Kidney (tissue), 14 donors: ENCODE measurements around the gene KIRREL3. TPM values are rescaled to one million over a fixed set of nuclear protein-coding genes. Genes with fewer than 3 reads are reported as not detected.
A peak's percentile ranks its signal among the peaks of the same experiment; 100 is the strongest.

Experiments used
- DNase-seq, 5 donors: peaks; one replicate each; pipeline ENCODE4 v3.0.0-alpha.2; 2013 to 2020
- FAIRE-seq: peaks from 2 replicates; lab custom pipeline; 2012; peaks lifted over from hg19 to GRCh38; lab: Jason Lieb, UNC
- H3K27ac ChIP-seq, 2 donors: one replicate each; pipeline ENCODE4 v1.7.0; 2013; ENCODE audit warnings: low read depth in 2 of 2, low read length in 2 of 2, inconsistent platforms in 1 of 2
- H3K27me3 ChIP-seq: one replicate; pipeline ENCODE4 v1.7.1; 2013; ENCODE audit warnings: low read length, inconsistent platforms; ENCODE audit not compliant: control insufficient read depth, insufficient read depth
- H3K36me3 ChIP-seq, 3 donors: one replicate each; pipeline versions ENCODE4 v1.7.0 to v1.7.1; 2013; ENCODE audit warnings: low read length in 3 of 3, control low read depth in 1 of 3, inconsistent platforms in 1 of 3; ENCODE audit not compliant: insufficient read depth in 3 of 3, control insufficient read depth in 2 of 3
- H3K4me1 ChIP-seq, 3 donors: one replicate each; pipeline versions ENCODE4 v1.7.0 to v1.7.1; 2013; ENCODE audit warnings: low read length in 3 of 3, inconsistent platforms in 1 of 3, low read depth in 1 of 3; ENCODE audit not compliant: control insufficient read depth in 2 of 3, insufficient read depth in 2 of 3
- H3K4me3 ChIP-seq, 3 donors: one replicate each; pipeline versions ENCODE4 v1.7.0 to v1.8.1; 2013; ENCODE audit warnings: low read length in 3 of 3, control low read depth in 1 of 3, inconsistent platforms in 1 of 3
- H3K9ac ChIP-seq, 3 donors: one replicate each; pipeline versions ENCODE4 v1.7.0 to v1.7.1; 2013; ENCODE audit warnings: low read length in 3 of 3, control low read depth in 1 of 3, inconsistent platforms in 1 of 3
- H3K9me3 ChIP-seq, 3 donors: one replicate each; pipeline versions ENCODE4 v1.7.0 to v1.7.1; 2013; ENCODE audit warnings: low read length in 3 of 3, control low read depth in 1 of 3, inconsistent platforms in 1 of 3; ENCODE audit not compliant: control insufficient read depth in 2 of 3, insufficient read depth in 1 of 3
- intact Hi-C: fragments of 100-400 bp; cut with DNase I; formaldehyde crosslinking; loops from one replicate; pipeline ENCODE4 v1.11.1; 2022
- polyA plus RNA-seq: library from polyadenylated mRNA; stranded (reverse); fragments of 350-450 nt; fragmentation: Illumina TruSeq; extraction: RNeasy Lipid Tissue Mini Kit (QIAGEN cat#74804); gene quantifications from one replicate; pipeline ENCODE4 v1.2.3, GENCODE V29; 2014; ENCODE audit warnings: low read depth, low replicate concordance; ENCODE audit not compliant: insufficient read depth
- total RNA-seq: library from RNA; stranded (reverse); fragmentation: NEBNext Ultra II Directional; extraction: Animal tissue kit (Norgen Biotek cat#: 25700); gene quantifications from one replicate; pipeline ENCODE4 v1.2.1, GENCODE V29; 2021
- TF ChIP-seq, protein P1 (sequence below): IDR thresholded peaks from 3 replicates; pipeline ENCODE4 v1.5.1; 2012; ENCODE audit warnings: mild to moderate bottlenecking, moderate library complexity, borderline replicate concordance; ENCODE audit not compliant: insufficient read depth; ENCODE audit errors: extremely low read depth
- donor health status: control.
- donor health status: control.
- donor health status: control.
- donor health status: control.
- donor health status: control.
- donor health status: DM: yes; HTN: yes; CAD: no.
- donor health status: Normal renal cell carcinoma (clear cell type).

KIRREL3 gene
- total and polyA plus RNA-seq, 2 donors from 2014 or later: 0.19 to 0.22 TPM

DNA sequence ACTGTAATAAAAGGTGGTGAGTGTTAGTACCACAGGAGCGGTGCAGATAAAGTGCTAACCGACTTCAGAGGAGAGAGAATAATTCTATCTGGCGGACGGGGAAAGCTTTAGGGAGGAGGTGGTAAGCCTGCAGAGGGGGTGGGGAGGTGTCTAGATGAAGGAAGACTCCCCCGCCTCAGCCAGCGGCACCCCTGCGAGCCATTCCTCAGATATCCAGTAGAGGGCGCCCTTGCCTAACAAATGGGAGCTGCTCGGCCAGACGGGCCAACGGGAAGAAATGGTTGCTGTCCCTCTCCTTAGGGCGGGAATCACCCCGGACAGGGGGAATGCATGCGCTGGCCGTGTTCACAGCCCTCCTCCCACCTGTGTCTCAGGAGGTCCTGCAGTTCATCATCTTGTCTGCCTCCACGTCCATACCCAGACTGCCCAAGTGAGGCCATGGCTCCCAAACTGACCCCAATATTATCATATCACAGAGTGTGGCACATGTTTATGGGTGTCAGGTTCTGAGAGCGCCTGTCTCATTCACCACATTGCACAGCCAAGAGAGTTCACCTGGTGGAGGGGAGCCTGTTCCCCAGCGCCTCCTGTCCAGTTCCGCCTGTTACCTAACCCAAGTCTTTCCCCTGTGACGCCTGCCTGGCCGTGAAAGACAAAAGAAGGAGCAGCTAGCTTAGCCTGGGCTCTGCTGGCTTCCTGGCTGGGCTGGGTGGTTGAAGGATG is 559.6 kb downstream of the KIRREL3 start:
- intact Hi-C loops: loop anchor here (10.0 kb wide), 3 partner anchors 64 to 904 kb away; no protein-coding TSS in a partner anchor
- Histone ChIP-seq H3K9me3 (no peaks in the 10 kb centered on the region), H3K27me3 (no peaks in the 10 kb centered on the region), H3K4me1 (peaks cover 0 to 3% (median 0%) of the 10 kb centered on the region in 3 donors), H3K36me3 (no peaks in the 10 kb centered on the region), H3K4me3 (peak overlapping the region in 1 of 3 donors; percentile 14), H3K9ac (no peak overlapping the region), H3K27ac (no peak overlapping the region)
- DNase-seq: peak; percentile 90 to 97 (median 95)
- TF ChIP-seq, protein P1, sequence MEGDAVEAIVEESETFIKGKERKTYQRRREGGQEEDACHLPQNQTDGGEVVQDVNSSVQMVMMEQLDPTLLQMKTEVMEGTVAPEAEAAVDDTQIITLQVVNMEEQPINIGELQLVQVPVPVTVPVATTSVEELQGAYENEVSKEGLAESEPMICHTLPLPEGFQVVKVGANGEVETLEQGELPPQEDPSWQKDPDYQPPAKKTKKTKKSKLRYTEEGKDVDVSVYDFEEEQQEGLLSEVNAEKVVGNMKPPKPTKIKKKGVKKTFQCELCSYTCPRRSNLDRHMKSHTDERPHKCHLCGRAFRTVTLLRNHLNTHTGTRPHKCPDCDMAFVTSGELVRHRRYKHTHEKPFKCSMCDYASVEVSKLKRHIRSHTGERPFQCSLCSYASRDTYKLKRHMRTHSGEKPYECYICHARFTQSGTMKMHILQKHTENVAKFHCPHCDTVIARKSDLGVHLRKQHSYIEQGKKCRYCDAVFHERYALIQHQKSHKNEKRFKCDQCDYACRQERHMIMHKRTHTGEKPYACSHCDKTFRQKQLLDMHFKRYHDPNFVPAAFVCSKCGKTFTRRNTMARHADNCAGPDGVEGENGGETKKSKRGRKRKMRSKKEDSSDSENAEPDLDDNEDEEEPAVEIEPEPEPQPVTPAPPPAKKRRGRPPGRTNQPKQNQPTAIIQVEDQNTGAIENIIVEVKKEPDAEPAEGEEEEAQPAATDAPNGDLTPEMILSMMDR: peak; percentile 95
- no peak for FAIRE-seq

DNA sequence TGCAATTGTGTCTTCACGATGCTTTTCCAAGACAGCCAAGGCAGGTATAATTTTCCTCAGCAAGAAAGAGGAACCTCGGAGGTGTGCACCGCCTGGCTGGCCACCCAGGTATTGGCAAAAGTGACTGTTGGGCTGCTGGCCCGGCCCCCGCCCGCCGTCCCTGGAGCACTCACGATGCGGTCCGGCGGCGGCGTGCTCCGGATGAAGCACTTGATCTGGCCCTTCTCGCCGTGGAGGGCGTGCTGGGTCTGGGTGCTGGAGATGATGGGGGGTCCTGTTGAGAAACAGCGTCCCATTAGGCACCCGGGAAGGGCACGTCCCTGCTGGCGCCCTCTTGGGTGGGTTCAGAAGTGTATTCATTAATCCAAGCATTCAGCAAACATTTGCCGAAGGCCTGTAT is 560.3 kb downstream of the KIRREL3 start:
- H3K9ac ChIP-seq: no peak overlapping the region
- peaks cover 0 to 3% (median 0%) of the 10 kb centered on the region in 3 donors for H3K4me1 ChIP-seq
- TF ChIP-seq, protein P1: no peak
- no peaks in the 10 kb centered on the region for H3K36me3 ChIP-seq
- no peak overlapping the region for H3K4me3 ChIP-seq
- no peaks in the 10 kb centered on the region for H3K27me3 ChIP-seq
- no peak overlapping the region for H3K27ac ChIP-seq
- H3K9me3 ChIP-seq: no peaks in the 10 kb centered on the region
- DNase-seq: no peak
- FAIRE-seq: no peak
- intact Hi-C loops: loop anchor here (10.0 kb wide), 3 partner anchors 65 to 905 kb away; no protein-coding TSS in a partner anchor

DNA sequence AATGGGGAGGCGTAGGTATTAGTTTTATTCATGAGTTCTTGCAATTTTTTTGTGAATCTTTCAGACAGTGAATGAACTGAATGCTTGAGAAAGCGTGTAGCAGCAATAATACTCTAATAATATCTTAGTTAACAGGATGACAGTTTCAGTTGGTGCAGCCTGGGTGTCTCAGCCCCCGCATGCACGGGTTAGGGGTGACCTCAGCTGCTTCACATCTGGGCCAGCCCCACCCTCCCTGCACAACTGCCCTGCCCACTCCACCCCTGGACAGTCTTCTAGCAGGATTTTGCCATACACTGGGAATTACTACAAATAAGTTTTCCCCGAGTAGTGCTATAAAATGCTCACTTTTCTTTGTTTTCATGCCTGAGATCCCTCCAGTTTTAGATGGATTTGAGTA is 561.9 kb downstream of the KIRREL3 start:
- Histone ChIP-seq H3K36me3 (no peaks in the 10 kb centered on the region), H3K27ac (no peak overlapping the region), H3K9ac (no peak overlapping the region), H3K4me3 (no peak overlapping the region), H3K9me3 (no peaks in the 10 kb centered on the region), H3K4me1 (peaks cover 0 to 3% (median 0%) of the 10 kb centered on the region in 3 donors), H3K27me3 (no peaks in the 10 kb centered on the region)
- no peak for FAIRE-seq
- TF ChIP-seq, protein P1: no peak
- DNase-seq: no peak
- intact Hi-C loops: no loop called here
